ENCODE data around the gene KLF12.

KLF12 gene

GRCh38 chr13:74134221-74134776 is at the start of gene KLF12:
TSS of gene KLF12 (minus strand) at chr13:74134404.
- Histone ChIP-seq H3K27me3 (ENCODE audit: control insufficient read depth, insufficient read depth, low read length) (no peaks in the 10 kb centered on the region), H3K4me1 (ENCODE audit: control insufficient read depth, insufficient read depth, low read length) (peaks cover 7% of the 10 kb centered on the region), H3K4me3 (ENCODE audit: low read length) (peak within 1 kb of the TSS; percentile 84), H3K36me3 (ENCODE audit: control insufficient read depth, insufficient read depth, low read length) (no peaks in the 10 kb centered on the region), H3K9ac (ENCODE audit: low read length) (peak within 1 kb of the TSS; percentile 70), H3K27ac (ENCODE audit: low read depth, low read length) (peak within 1 kb of the TSS; percentile 85)

GRCh38 chr13:74182491-74182890 is 48.3 kb upstream of the KLF12 start:
- H3K36me3 ChIP-seq (ENCODE audit: control insufficient read depth, insufficient read depth, low read length): no peaks in the 10 kb centered on the region
- H3K4me1 ChIP-seq (ENCODE audit: control insufficient read depth, insufficient read depth, low read length): no peaks in the 10 kb centered on the region
- no peaks in the 10 kb centered on the region for H3K27me3 ChIP-seq (ENCODE audit: control insufficient read depth, insufficient read depth, low read length)

GRCh38 chr13:74174810-74175209 is 40.6 kb upstream of the KLF12 start:
- Histone ChIP-seq H3K4me3 (ENCODE audit: low read length) (no peak overlapping the region), H3K4me1 (ENCODE audit: control insufficient read depth, insufficient read depth, low read length) (no peaks in the 10 kb centered on the region), H3K27me3 (ENCODE audit: control insufficient read depth, insufficient read depth, low read length) (no peaks in the 10 kb centered on the region), H3K27ac (ENCODE audit: low read depth, low read length) (no peak overlapping the region), H3K36me3 (ENCODE audit: control insufficient read depth, insufficient read depth, low read length) (no peaks in the 10 kb centered on the region), H3K9ac (ENCODE audit: low read length) (no peak overlapping the region)

More at GRCh38 chr13:74182491-74182890, 48.3 kb upstream of the KLF12 start:
- H3K27ac ChIP-seq (ENCODE audit: low read depth, low read length): no peak overlapping the region
- H3K9ac ChIP-seq (ENCODE audit: low read length): no peak overlapping the region
- no peak overlapping the region for H3K4me3 ChIP-seq (ENCODE audit: low read length)

- no peak overlapping the region for H3K4me3 ChIP-seq (ENCODE audit: low read length)
- H3K27ac ChIP-seq (ENCODE audit: low read depth, low read length): no peak overlapping the region
- H3K4me1 ChIP-seq (ENCODE audit: control insufficient read depth, insufficient read depth, low read length): no peaks in the 10 kb centered on the region
- H3K9ac ChIP-seq (ENCODE audit: low read length): no peak overlapping the region
- no peaks in the 10 kb centered on the region for H3K27me3 ChIP-seq (ENCODE audit: control insufficient read depth, insufficient read depth, low read length)
- no peaks in the 10 kb centered on the region for H3K36me3 ChIP-seq (ENCODE audit: control insufficient read depth, insufficient read depth, low read length)
Measured at GRCh38 chr13:74173822-74174221, 39.6 kb upstream of the KLF12 start.

GRCh38 chr13:74171641-74172040 is 37.4 kb upstream of the KLF12 start:
- Histone ChIP-seq H3K27ac (ENCODE audit: low read depth, low read length) (no peak overlapping the region), H3K27me3 (ENCODE audit: control insufficient read depth, insufficient read depth, low read length) (no peaks in the 10 kb centered on the region), H3K4me3 (ENCODE audit: low read length) (no peak overlapping the region), H3K36me3 (ENCODE audit: control insufficient read depth, insufficient read depth, low read length) (no peaks in the 10 kb centered on the region), H3K9ac (ENCODE audit: low read length) (no peak overlapping the region), H3K4me1 (ENCODE audit: control insufficient read depth, insufficient read depth, low read length) (no peaks in the 10 kb centered on the region)

GRCh38 chr13:74169676-74170075 is 35.5 kb upstream of the KLF12 start:
- Histone ChIP-seq H3K4me3 (ENCODE audit: low read length) (no peak overlapping the region), H3K4me1 (ENCODE audit: control insufficient read depth, insufficient read depth, low read length) (no peaks in the 10 kb centered on the region)

GRCh38 chr13:74168263-74168675 is 34.1 kb upstream of the KLF12 start:
- no peak overlapping the region for H3K4me3 ChIP-seq (ENCODE audit: low read length)
- no peak overlapping the region for H3K27ac ChIP-seq (ENCODE audit: low read depth, low read length)
- H3K27me3 ChIP-seq (ENCODE audit: control insufficient read depth, insufficient read depth, low read length): no peaks in the 10 kb centered on the region
- H3K4me1 ChIP-seq (ENCODE audit: control insufficient read depth, insufficient read depth, low read length): no peaks in the 10 kb centered on the region
- no peak overlapping the region for H3K9ac ChIP-seq (ENCODE audit: low read length)
- H3K36me3 ChIP-seq (ENCODE audit: control insufficient read depth, insufficient read depth, low read length): no peaks in the 10 kb centered on the region

More at GRCh38 chr13:74169676-74170075, 35.5 kb upstream of the KLF12 start:
- H3K36me3 ChIP-seq (ENCODE audit: control insufficient read depth, insufficient read depth, low read length): no peaks in the 10 kb centered on the region
- no peaks in the 10 kb centered on the region for H3K27me3 ChIP-seq (ENCODE audit: control insufficient read depth, insufficient read depth, low read length)
- no peak overlapping the region for H3K27ac ChIP-seq (ENCODE audit: low read depth, low read length)
- H3K9ac ChIP-seq (ENCODE audit: low read length): no peak overlapping the region

- H3K27ac ChIP-seq (ENCODE audit: low read depth, low read length): no peak overlapping the region
- no peak overlapping the region for H3K4me3 ChIP-seq (ENCODE audit: low read length)
- no peaks in the 10 kb centered on the region for H3K36me3 ChIP-seq (ENCODE audit: control insufficient read depth, insufficient read depth, low read length)
- H3K4me1 ChIP-seq (ENCODE audit: control insufficient read depth, insufficient read depth, low read length): no peaks in the 10 kb centered on the region
- no peak overlapping the region for H3K9ac ChIP-seq (ENCODE audit: low read length)
- H3K27me3 ChIP-seq (ENCODE audit: control insufficient read depth, insufficient read depth, low read length): no peaks in the 10 kb centered on the region
Measured at GRCh38 chr13:74166261-74167004, 32.2 kb upstream of the KLF12 start.

- H3K36me3 ChIP-seq (ENCODE audit: control insufficient read depth, insufficient read depth, low read length): no peaks in the 10 kb centered on the region
- no peak overlapping the region for H3K9ac ChIP-seq (ENCODE audit: low read length)
- H3K27me3 ChIP-seq (ENCODE audit: control insufficient read depth, insufficient read depth, low read length): no peaks in the 10 kb centered on the region
- H3K4me3 ChIP-seq (ENCODE audit: low read length): no peak overlapping the region
- H3K4me1 ChIP-seq (ENCODE audit: control insufficient read depth, insufficient read depth, low read length): no peaks in the 10 kb centered on the region
- no peak overlapping the region for H3K27ac ChIP-seq (ENCODE audit: low read depth, low read length)
Measured at GRCh38 chr13:74162782-74163181, 28.6 kb upstream of the KLF12 start.

- H3K27me3 ChIP-seq (ENCODE audit: control insufficient read depth, insufficient read depth, low read length): no peaks in the 10 kb centered on the region
- H3K9ac ChIP-seq (ENCODE audit: low read length): no peak overlapping the region
- H3K4me1 ChIP-seq (ENCODE audit: control insufficient read depth, insufficient read depth, low read length): no peaks in the 10 kb centered on the region
- no peak overlapping the region for H3K27ac ChIP-seq (ENCODE audit: low read depth, low read length)
- H3K36me3 ChIP-seq (ENCODE audit: control insufficient read depth, insufficient read depth, low read length): no peaks in the 10 kb centered on the region
- H3K4me3 ChIP-seq (ENCODE audit: low read length): no peak overlapping the region
Measured at GRCh38 chr13:74162135-74162534, 27.9 kb upstream of the KLF12 start.

GRCh38 chr13:74158571-74159352 is 24.6 kb upstream of the KLF12 start:
- Histone ChIP-seq H3K4me3 (ENCODE audit: low read length) (no peak overlapping the region), H3K27ac (ENCODE audit: low read depth, low read length) (no peak overlapping the region), H3K27me3 (ENCODE audit: control insufficient read depth, insufficient read depth, low read length) (no peaks in the 10 kb centered on the region), H3K4me1 (ENCODE audit: control insufficient read depth, insufficient read depth, low read length) (no peaks in the 10 kb centered on the region), H3K9ac (ENCODE audit: low read length) (no peak overlapping the region), H3K36me3 (ENCODE audit: control insufficient read depth, insufficient read depth, low read length) (no peaks in the 10 kb centered on the region)

GRCh38 chr13:74158028-74158427 is 23.8 kb upstream of the KLF12 start:
- Histone ChIP-seq H3K4me3 (ENCODE audit: low read length) (no peak overlapping the region), H3K36me3 (ENCODE audit: control insufficient read depth, insufficient read depth, low read length) (no peaks in the 10 kb centered on the region), H3K27me3 (ENCODE audit: control insufficient read depth, insufficient read depth, low read length) (no peaks in the 10 kb centered on the region), H3K27ac (ENCODE audit: low read depth, low read length) (no peak overlapping the region), H3K4me1 (ENCODE audit: control insufficient read depth, insufficient read depth, low read length) (no peaks in the 10 kb centered on the region), H3K9ac (ENCODE audit: low read length) (no peak overlapping the region)

Data from rectal smooth muscle tissue (tissue), 1 donor.